ENCODE measurements around the gene KRTAP10-2.

- TF ChIP-seq, protein P1, sequence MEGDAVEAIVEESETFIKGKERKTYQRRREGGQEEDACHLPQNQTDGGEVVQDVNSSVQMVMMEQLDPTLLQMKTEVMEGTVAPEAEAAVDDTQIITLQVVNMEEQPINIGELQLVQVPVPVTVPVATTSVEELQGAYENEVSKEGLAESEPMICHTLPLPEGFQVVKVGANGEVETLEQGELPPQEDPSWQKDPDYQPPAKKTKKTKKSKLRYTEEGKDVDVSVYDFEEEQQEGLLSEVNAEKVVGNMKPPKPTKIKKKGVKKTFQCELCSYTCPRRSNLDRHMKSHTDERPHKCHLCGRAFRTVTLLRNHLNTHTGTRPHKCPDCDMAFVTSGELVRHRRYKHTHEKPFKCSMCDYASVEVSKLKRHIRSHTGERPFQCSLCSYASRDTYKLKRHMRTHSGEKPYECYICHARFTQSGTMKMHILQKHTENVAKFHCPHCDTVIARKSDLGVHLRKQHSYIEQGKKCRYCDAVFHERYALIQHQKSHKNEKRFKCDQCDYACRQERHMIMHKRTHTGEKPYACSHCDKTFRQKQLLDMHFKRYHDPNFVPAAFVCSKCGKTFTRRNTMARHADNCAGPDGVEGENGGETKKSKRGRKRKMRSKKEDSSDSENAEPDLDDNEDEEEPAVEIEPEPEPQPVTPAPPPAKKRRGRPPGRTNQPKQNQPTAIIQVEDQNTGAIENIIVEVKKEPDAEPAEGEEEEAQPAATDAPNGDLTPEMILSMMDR (conservative IDR thresholded peaks at IDR 0.05) = no peak
- no peak for TF ChIP-seq EZH2 (IDR thresholded peaks at IDR 0.05; ENCODE audit: low read depth)
Observed at GRCh38 chr21:44503901-44504399, 47.4 kb downstream of the KRTAP10-2 start.
